Femur (tissue), 1 donor: ENCODE measurements around the gene MRAP2.
"Not testable (repeated sequence)": the region's sequence is repeated elsewhere in the genome, so short reads cannot be mapped to it uniquely, and the experiment has no call there.

Source experiments
- DNase-seq: peaks from one replicate; pipeline ENCODE4 v3.0.0-alpha.2; 2017

Gene MRAP2

GRCh38 chr6:84032000-84032399, 1.6 kb upstream of the MRAP2 start:
- not testable (repeated sequence) for DNase-seq

- DNase-seq = no peak
Observed at GRCh38 chr6:84035484-84035883, 1.9 kb downstream of the MRAP2 start.

GRCh38 chr6:84037425-84038089, 4.0 kb downstream of the MRAP2 start:
- DNase-seq = no peak

GRCh38 chr6:84042603-84043002, 9.0 kb downstream of the MRAP2 start:
- no peak for DNase-seq

GRCh38 chr6:84043555-84043954, 10.0 kb downstream of the MRAP2 start:
- no peak for DNase-seq

- DNase-seq = no peak
Observed at GRCh38 chr6:84046755-84047154, 13.2 kb downstream of the MRAP2 start.

GRCh38 chr6:84048588-84048987, 15.0 kb downstream of the MRAP2 start:
- no peak for DNase-seq

GRCh38 chr6:84050408-84050807, 16.8 kb downstream of the MRAP2 start:
- DNase-seq = no peak

- peak; percentile 88 for DNase-seq
Observed at GRCh38 chr6:84052204-84052882, 18.8 kb downstream of the MRAP2 start.

GRCh38 chr6:84052883-84053241, 19.3 kb downstream of the MRAP2 start:
- DNase-seq = no peak

GRCh38 chr6:84055647-84056046, 22.1 kb downstream of the MRAP2 start:
- no peak for DNase-seq

- DNase-seq = no peak
Observed at GRCh38 chr6:84057908-84058307, 24.3 kb downstream of the MRAP2 start.

- DNase-seq = no peak
Observed at GRCh38 chr6:84059082-84059481, 25.5 kb downstream of the MRAP2 start.

- no peak for DNase-seq
Observed at GRCh38 chr6:84061174-84061573, 27.6 kb downstream of the MRAP2 start.

GRCh38 chr6:84061613-84062398, 28.2 kb downstream of the MRAP2 start:
- DNase-seq = no peak

GRCh38 chr6:84062519-84063154, 29.1 kb downstream of the MRAP2 start:
- DNase-seq = no peak

- DNase-seq = no peak
Observed at GRCh38 chr6:84065693-84066290, 32.2 kb downstream of the MRAP2 start.

GRCh38 chr6:84066536-84066935, 33.0 kb downstream of the MRAP2 start:
- no peak for DNase-seq

- not testable (repeated sequence) for DNase-seq
Observed at GRCh38 chr6:84068873-84069272, 35.3 kb downstream of the MRAP2 start.

GRCh38 chr6:84072442-84072997, 38.9 kb downstream of the MRAP2 start:
- peak; percentile 30 for DNase-seq

- peak; percentile 39 for DNase-seq
Observed at GRCh38 chr6:84074988-84075781, 41.6 kb downstream of the MRAP2 start.

GRCh38 chr6:84077645-84078044, 44.1 kb downstream of the MRAP2 start:
- no peak for DNase-seq
